ENCODE results near the gene NXPE4.

DNA sequence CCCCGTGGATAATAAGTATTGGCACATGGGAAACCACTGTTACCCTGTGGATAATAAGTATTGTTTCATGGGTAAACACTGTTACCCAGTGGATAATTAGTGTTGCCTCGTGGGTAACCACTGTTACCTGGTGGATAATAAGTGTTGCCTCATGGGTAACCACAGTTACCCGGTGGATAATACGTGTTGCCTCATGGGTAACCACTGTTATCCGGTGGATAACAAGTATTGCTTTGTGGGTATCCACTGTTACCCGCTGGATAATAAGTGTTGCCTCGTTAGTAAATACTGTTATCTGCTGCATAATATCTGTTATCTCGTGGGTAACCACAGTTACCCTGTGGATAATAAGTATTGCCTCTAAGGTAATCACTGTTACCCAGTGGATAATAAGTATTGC is 25.5 kb upstream of the NXPE4 start:
- TF ChIP-seq CTCF (IDR thresholded peaks at IDR 0.05; ENCODE audit: low read depth, low read length) (no peak), POLR2A (IDR thresholded peaks at IDR 0.05; ENCODE audit: extremely low read depth, insufficient read length) (no peak), MYC (IDR thresholded peaks at IDR 0.05; ENCODE audit: low read depth, low read length) (no peak)
- TF ChIP-seq, protein P1, sequence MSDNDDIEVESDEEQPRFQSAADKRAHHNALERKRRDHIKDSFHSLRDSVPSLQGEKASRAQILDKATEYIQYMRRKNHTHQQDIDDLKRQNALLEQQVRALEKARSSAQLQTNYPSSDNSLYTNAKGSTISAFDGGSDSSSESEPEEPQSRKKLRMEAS (IDR thresholded peaks at IDR 0.05; ENCODE audit: low read depth, low read length) = no peak
